Mammary epithelial cell (primary cell): Measurements from ENCODE around the gene TRIM29.

Source experiments
- EZH2 ChIP-seq: IDR thresholded peaks from 2 replicates; pipeline ENCODE4 v1.6.1; 2012; ENCODE audit warnings: low read length, inconsistent platforms, borderline replicate concordance
- TF ChIP-seq, protein P1 (sequence below), 2 donors: IDR thresholded peaks in 1 of 2; conservative IDR thresholded peaks in 1 of 2; 2 replicates each; pipeline ENCODE4 v1.5.1; 2011 to 2012; ENCODE audit warnings: inconsistent platforms in 2 of 2, low read length in 2 of 2, mild to moderate bottlenecking in 2 of 2, control low read depth in 1 of 2, low read depth in 1 of 2; ENCODE audit not compliant: insufficient read depth in 1 of 2; ENCODE audit errors: extremely low read depth in 1 of 2

DNA sequence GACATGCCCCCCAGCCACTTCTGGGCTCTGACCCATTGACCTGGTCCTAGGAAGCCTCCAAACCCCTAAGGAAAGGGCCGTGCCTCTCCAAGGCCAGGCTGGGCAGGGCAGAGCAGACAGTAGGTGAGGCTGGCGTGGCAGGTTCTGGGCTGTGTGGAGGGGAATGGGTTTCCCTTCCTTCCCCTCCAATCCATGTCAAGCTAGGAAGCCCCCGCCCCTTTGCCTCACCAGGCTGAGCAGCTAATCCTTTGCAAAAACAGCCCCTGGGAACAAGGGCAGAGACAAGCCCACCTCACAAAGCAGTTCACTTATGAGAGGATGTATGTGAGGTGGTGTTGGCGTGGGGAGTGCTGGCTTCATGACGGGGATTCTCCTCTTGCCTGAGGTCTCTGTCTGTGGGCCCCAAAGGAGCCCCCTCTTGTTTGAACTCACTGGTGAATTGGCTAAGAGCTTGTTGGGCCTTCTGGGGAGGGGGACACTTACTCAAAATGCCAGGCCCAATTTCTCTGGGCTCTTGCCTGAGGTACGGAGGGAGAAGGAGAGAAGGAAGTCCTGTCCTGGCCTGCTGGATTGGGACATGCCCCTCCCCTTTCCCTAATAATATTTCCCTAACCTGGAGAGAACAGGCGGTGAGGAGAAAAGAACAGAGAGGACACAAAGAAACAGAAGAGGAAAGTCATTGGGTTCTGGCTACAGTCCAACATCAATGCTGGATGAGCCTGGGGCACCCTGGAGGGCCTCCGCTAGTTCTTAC, 1.6 kb upstream of the TRIM29 start:
- no peak for TF ChIP-seq EZH2
- TF ChIP-seq, protein P1, sequence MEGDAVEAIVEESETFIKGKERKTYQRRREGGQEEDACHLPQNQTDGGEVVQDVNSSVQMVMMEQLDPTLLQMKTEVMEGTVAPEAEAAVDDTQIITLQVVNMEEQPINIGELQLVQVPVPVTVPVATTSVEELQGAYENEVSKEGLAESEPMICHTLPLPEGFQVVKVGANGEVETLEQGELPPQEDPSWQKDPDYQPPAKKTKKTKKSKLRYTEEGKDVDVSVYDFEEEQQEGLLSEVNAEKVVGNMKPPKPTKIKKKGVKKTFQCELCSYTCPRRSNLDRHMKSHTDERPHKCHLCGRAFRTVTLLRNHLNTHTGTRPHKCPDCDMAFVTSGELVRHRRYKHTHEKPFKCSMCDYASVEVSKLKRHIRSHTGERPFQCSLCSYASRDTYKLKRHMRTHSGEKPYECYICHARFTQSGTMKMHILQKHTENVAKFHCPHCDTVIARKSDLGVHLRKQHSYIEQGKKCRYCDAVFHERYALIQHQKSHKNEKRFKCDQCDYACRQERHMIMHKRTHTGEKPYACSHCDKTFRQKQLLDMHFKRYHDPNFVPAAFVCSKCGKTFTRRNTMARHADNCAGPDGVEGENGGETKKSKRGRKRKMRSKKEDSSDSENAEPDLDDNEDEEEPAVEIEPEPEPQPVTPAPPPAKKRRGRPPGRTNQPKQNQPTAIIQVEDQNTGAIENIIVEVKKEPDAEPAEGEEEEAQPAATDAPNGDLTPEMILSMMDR (conservative IDR thresholded peaks at IDR 0.05 in 1 of 2, IDR thresholded peaks at IDR 0.05 in 1 of 2; ENCODE audit: extremely low read depth in 1 of 2, insufficient read depth in 1 of 2, low read depth in 1 of 2, low read length in 2 of 2): no peak
